H9 (cell line): Measurements from ENCODE around the gene CDC16. TPM values are rescaled to one million over a fixed set of nuclear protein-coding genes. Genes with fewer than 3 reads are reported as not detected.
A peak's percentile ranks its signal among the peaks of the same experiment; 100 is the strongest.

ENCODE experiments used
- DNase-seq: peaks from one replicate; pipeline ENCODE4 v3.0.0-alpha.2; 2017
- H2AFZ ChIP-seq: one replicate; pipeline ENCODE4 v1.6.1; 2013; ENCODE audit warnings: mild to moderate bottlenecking, low read length, control low read depth, moderate library complexity
- H2AK5ac ChIP-seq: 2 replicates; pipeline ENCODE4 v1.6.1; 2013; ENCODE audit warnings: low read length, control low read depth, mixed read lengths; ENCODE audit not compliant: insufficient read length
- H2BK120ac ChIP-seq: one replicate; pipeline ENCODE4 v1.6.1; 2013; ENCODE audit warnings: low read depth, mild to moderate bottlenecking, low read length, control low read depth, inconsistent platforms; ENCODE audit not compliant: poor library complexity, severe bottlenecking
- H2BK12ac ChIP-seq: 2 replicates; pipeline ENCODE4 v1.6.1; 2013; ENCODE audit warnings: low read length, control low read depth, mixed read lengths, low read depth; ENCODE audit not compliant: insufficient read length
- H2BK15ac ChIP-seq: 2 replicates; pipeline ENCODE4 v1.6.1; 2013; ENCODE audit warnings: low read depth, low read length, control low read depth
- H2BK20ac ChIP-seq: one replicate; pipeline ENCODE4 v1.6.1; 2013; ENCODE audit warnings: low read depth, mild to moderate bottlenecking, low read length, control low read depth, inconsistent platforms; ENCODE audit not compliant: poor library complexity, severe bottlenecking
- H2BK5ac ChIP-seq: 2 replicates; pipeline ENCODE4 v1.6.1; 2013; ENCODE audit warnings: low read length, control low read depth, mixed read lengths; ENCODE audit not compliant: insufficient read length
- H3K14ac ChIP-seq: 2 replicates; pipeline ENCODE4 v1.6.1; 2013; ENCODE audit warnings: low read length, control low read depth; ENCODE audit not compliant: insufficient read depth
- H3K18ac ChIP-seq: 2 replicates; pipeline ENCODE4 v1.6.1; 2013; ENCODE audit warnings: low read depth, mild to moderate bottlenecking, mixed read lengths, low read length, control low read depth; ENCODE audit not compliant: insufficient read length
- H3K23ac ChIP-seq: 2 replicates; pipeline ENCODE4 v1.6.1; 2013; ENCODE audit warnings: low read length, control low read depth, mixed read lengths, low read depth; ENCODE audit not compliant: insufficient read length
- H3K23me2 ChIP-seq: 2 replicates; pipeline ENCODE4 v1.6.1; 2013; ENCODE audit warnings: low read depth, mild to moderate bottlenecking, mixed read lengths, low read length, control low read depth; ENCODE audit not compliant: insufficient read length, poor library complexity, severe bottlenecking
- H3K27ac ChIP-seq: 2 replicates; pipeline ENCODE4 v1.5.1; 2013; ENCODE audit warnings: low read length, control low read depth, mixed read lengths, low read depth; ENCODE audit not compliant: insufficient read length
- H3K27me3 ChIP-seq: 2 replicates; pipeline ENCODE4 v1.6.1; 2013; ENCODE audit warnings: low read length, control low read depth, inconsistent platforms; ENCODE audit not compliant: insufficient read depth
- H3K4ac ChIP-seq: 2 replicates; pipeline ENCODE4 v1.6.1; 2013; ENCODE audit warnings: low read depth, mild to moderate bottlenecking, control low read depth, inconsistent platforms, low read length, moderate library complexity
- H3K4me1 ChIP-seq: 2 replicates; pipeline ENCODE4 v1.6.1; 2013; ENCODE audit warnings: low read length, control low read depth, inconsistent platforms; ENCODE audit not compliant: insufficient read depth
- H3K4me2 ChIP-seq: 2 replicates; pipeline ENCODE4 v1.6.1; 2013; ENCODE audit warnings: low read length, control low read depth, mixed read lengths; ENCODE audit not compliant: insufficient read length, insufficient read depth
- H3K56ac ChIP-seq: 2 replicates; pipeline ENCODE4 v1.6.1; 2013; ENCODE audit warnings: low read depth, mild to moderate bottlenecking, mixed read lengths, low read length, control low read depth; ENCODE audit not compliant: insufficient read length
- H3K79me1 ChIP-seq: 2 replicates; pipeline ENCODE4 v1.6.1; 2013; ENCODE audit warnings: low read depth, mild to moderate bottlenecking, moderate library complexity, low read length, control low read depth, inconsistent platforms; ENCODE audit not compliant: insufficient read depth, poor library complexity, severe bottlenecking
- H3K79me2 ChIP-seq: 2 replicates; pipeline ENCODE4 v1.6.1; 2013; ENCODE audit warnings: low read length, control low read depth, inconsistent platforms; ENCODE audit not compliant: insufficient read depth
- H3K9ac ChIP-seq: 2 replicates; pipeline ENCODE4 v1.6.1; 2013; ENCODE audit warnings: low read length, control low read depth, mixed read lengths; ENCODE audit not compliant: insufficient read length; ENCODE audit errors: extremely low read depth
- H3K9me3 ChIP-seq: one replicate; pipeline ENCODE4 v1.6.1; 2013; ENCODE audit warnings: low read depth, low read length, inconsistent platforms; ENCODE audit not compliant: control insufficient read depth
- H3T11ph ChIP-seq: one replicate; pipeline ENCODE4 v1.6.1; 2013; ENCODE audit warnings: mild to moderate bottlenecking, low read length, control low read depth, inconsistent platforms
- H4K20me1 ChIP-seq: one replicate; pipeline ENCODE4 v1.6.1; 2013; ENCODE audit not compliant: control insufficient read depth, insufficient read length, insufficient read depth
- H4K5ac ChIP-seq: 2 replicates; pipeline ENCODE4 v1.6.1; 2013; ENCODE audit warnings: low read depth, mild to moderate bottlenecking, mixed read lengths, low read length, control low read depth; ENCODE audit not compliant: insufficient read length
- H4K8ac ChIP-seq: replicated peaks from 2 replicates; pipeline ENCODE4 v1.6.1; 2013; ENCODE audit warnings: low read length, control low read depth, mixed read lengths, low read depth; ENCODE audit not compliant: insufficient read length
- H4K91ac ChIP-seq: 2 replicates; pipeline ENCODE4 v1.6.1; 2013; ENCODE audit warnings: low read depth, mild to moderate bottlenecking, moderate library complexity, mixed read lengths, low read length, control low read depth; ENCODE audit not compliant: insufficient read length
- H3K27ac Mint-ChIP-seq, 3 experiments: 2 replicates in 2 of 3; 3 replicates in 1 of 3; pipeline ENCODE4 v1.8.0; 2020 to 2021; ENCODE audit warnings: mixed read lengths in 3 of 3, mild to moderate bottlenecking in 1 of 3, moderate library complexity in 1 of 3
- H3K27me3 Mint-ChIP-seq: 2 replicates; pipeline ENCODE4 v1.8.0; 2021; ENCODE audit warnings: low read depth, mild to moderate bottlenecking, moderate library complexity, mixed read lengths
- H3K36me3 Mint-ChIP-seq, 3 experiments: 2 replicates in 2 of 3; 3 replicates in 1 of 3; pipeline ENCODE4 v1.8.0; 2020 to 2021; ENCODE audit warnings: low read depth in 3 of 3, mixed read lengths in 3 of 3; ENCODE audit not compliant: insufficient read depth in 1 of 3
- H3K4me1 Mint-ChIP-seq, 2 experiments: 2 replicates each; pipeline ENCODE4 v1.8.0; 2020; ENCODE audit warnings: mixed read lengths in 2 of 2
- H3K4me3 Mint-ChIP-seq, 2 experiments: 2 replicates in 1 of 2; 3 replicates in 1 of 2; pipeline ENCODE4 v1.8.0; 2020 to 2021; ENCODE audit warnings: mild to moderate bottlenecking in 2 of 2, mixed read lengths in 2 of 2, moderate library complexity in 1 of 2
- H3K9me3 Mint-ChIP-seq, 2 experiments: 2 replicates in 1 of 2; 3 replicates in 1 of 2; pipeline ENCODE4 v1.8.0; 2020; ENCODE audit warnings: mild to moderate bottlenecking in 2 of 2, mixed read lengths in 2 of 2, moderate library complexity in 1 of 2
- CTCF ChIP-seq: fragments of 200-600 bp; sonication (generic); conservative IDR thresholded peaks from 3 replicates; pipeline ENCODE4 v1.8.0; 2021; ENCODE audit warnings: antibody characterized with exemption, mild to moderate bottlenecking
- WGBS: extraction: QIAGEN DNeasy Blood & Tissue Kit; methylation state at CpG from one replicate; pipeline ENCODE4 v1.1.7; 2013; ENCODE audit warnings: missing lambda C conversion rate, low lambda C conversion rate, mixed read lengths; ENCODE audit not compliant: insufficient read length; ENCODE audit errors: extremely low coverage; 5-methylcytosine and 5-hydroxymethylcytosine counted together
- total RNA-seq: library from RNA; stranded (reverse); gene quantifications from 2 replicates; pipeline ENCODE4 v1.2.1, GENCODE V29; 2021

CDC16 gene
- total RNA-seq, 1 experiment from 2014 or later = 91.9 TPM

DNA sequence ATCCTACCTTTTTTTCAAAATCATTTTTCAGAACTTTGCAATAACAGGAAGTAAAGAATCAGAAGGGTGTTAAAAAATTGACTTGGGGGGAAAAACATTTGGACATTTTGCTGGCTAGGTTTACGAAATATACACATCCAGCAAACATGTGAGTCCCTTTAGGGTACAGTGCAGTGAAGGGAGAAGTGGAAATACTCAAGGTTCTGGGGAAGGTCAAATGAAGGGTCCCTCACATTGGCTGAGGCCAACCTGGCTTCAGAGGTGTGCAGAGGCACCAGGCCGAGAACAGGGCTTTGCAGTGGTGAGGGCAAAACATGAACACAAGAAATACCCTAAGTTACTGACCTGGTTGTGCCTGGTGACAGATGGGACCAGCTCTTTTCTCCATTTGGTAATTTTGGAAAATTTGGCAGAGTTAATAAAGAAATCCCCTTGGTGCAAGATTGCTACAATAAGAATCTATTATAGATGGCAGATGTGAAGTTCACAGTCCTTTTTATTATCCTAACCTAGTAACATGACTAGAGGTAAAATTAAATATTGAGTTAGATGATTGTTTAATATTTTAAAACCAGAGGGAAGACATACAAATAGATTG is 45.2 kb downstream of the CDC16 start:
- Histone ChIP-seq H2BK120ac (no peak overlapping the region), H2AK5ac (no peak overlapping the region), H3K27ac (no peak overlapping the region), H3T11ph (no peak overlapping the region), H3K4me1 (peaks cover 3% of the 10 kb centered on the region), H3K23ac (no peak overlapping the region), H3K9ac (no peak overlapping the region), H4K91ac (no peak overlapping the region), H3K9me3 (no peaks in the 10 kb centered on the region), H2BK12ac (no peak overlapping the region), H3K4me2 (no peak overlapping the region), H3K79me2 (peaks cover 4% of the 10 kb centered on the region; the same call in 1 of the 2 replicates), H4K20me1 (no peaks in the 10 kb centered on the region), H3K4ac (no peak overlapping the region), H3K56ac (no peak overlapping the region), H2BK5ac (no peak overlapping the region), H3K23me2 (no peaks in the 10 kb centered on the region), H3K14ac (no peak overlapping the region), H3K27me3 (no peaks in the 10 kb centered on the region), H3K18ac (no peak overlapping the region), H4K8ac (no peak overlapping the region), H4K5ac (no peak overlapping the region), H2BK20ac (no peak overlapping the region), H2BK15ac (no peak overlapping the region), H2AFZ (no peak overlapping the region), H3K79me1 (no peaks in the 10 kb centered on the region)
- H3K9me3 Mint-ChIP-seq = no peaks in the 10 kb centered on the region
- no CpG with 5 or more reads among the region's 2 CpGs for WGBS
- H3K27ac Mint-ChIP-seq = peak overlapping the region; percentile 36 to 98 (median 91); a peak in 5 of 7 replicates
- DNase-seq = no peak
- TF ChIP-seq CTCF = no peak
- peaks cover 6 to 50% (median 27%) of the 10 kb centered on the region in 3 experiments; a peak in 5 of 7 replicates for H3K36me3 Mint-ChIP-seq
- H3K4me3 Mint-ChIP-seq = peak overlapping the region; percentile 60 to 86
- H3K4me1 Mint-ChIP-seq = peaks cover 13 to 18% of the 10 kb centered on the region in 2 experiments
- no peaks in the 10 kb centered on the region; the same call in 1 of the 2 replicates for H3K27me3 Mint-ChIP-seq
